Breast epithelium (tissue), 4 donors: ENCODE measurements around the gene GLO1. TPM values are rescaled to one million over a fixed set of nuclear protein-coding genes. Genes with fewer than 3 reads are reported as not detected.

Source experiments
- DNase-seq, 2 donors: peaks; one replicate each; pipeline ENCODE4 v3.0.0-alpha.2; 2019; ENCODE audit warnings: low spot score in 2 of 2
- H3K27ac ChIP-seq, 2 donors: fragments of 200-600 bp; sonication (generic) in 1 of 2; one replicate each; pipeline ENCODE4 v1.5.1; 2016 to 2019; ENCODE audit warnings: mild to moderate bottlenecking in 1 of 2
- H3K27me3 ChIP-seq, 2 donors: fragments of 200-600 bp; sonication (generic) in 1 of 2; one replicate each; pipeline versions ENCODE4 v1.5.1 to v1.6.0; 2017 to 2019; ENCODE audit warnings: control low read depth in 1 of 2, mild to moderate bottlenecking in 1 of 2
- H3K36me3 ChIP-seq: fragments of 200-600 bp; one replicate; pipeline ENCODE4 v1.5.1; 2019
- H3K4me1 ChIP-seq, 2 donors: fragments of 200-600 bp; sonication (generic); one replicate each; pipeline ENCODE4 v1.5.1; 2016 to 2019; ENCODE audit warnings: control low read depth in 1 of 2
- H3K4me3 ChIP-seq, 3 donors: fragments of 200-600 bp; sonication (generic); 1 replicate in 2 of 3; 2 replicates in 1 of 3; pipeline ENCODE4 v1.5.1; 2016 to 2019; ENCODE audit warnings: mild to moderate bottlenecking in 3 of 3, moderate library complexity in 2 of 3
- H3K9me3 ChIP-seq, 2 donors: fragments of 200-600 bp; sonication (generic) in 1 of 2; one replicate each; pipeline ENCODE4 v1.5.1; 2016 to 2019; ENCODE audit warnings: control low read depth in 1 of 2
- POLR2A ChIP-seq: fragments of 450-650 bp; IDR thresholded peaks from one replicate; pipeline ENCODE4 v1.6.1; 2016; ENCODE audit warnings: antibody characterized with exemption, mild to moderate bottlenecking, moderate library complexity
- POLR2AphosphoS5 ChIP-seq, 3 donors: sonication (generic); formaldehyde crosslinking; IDR thresholded peaks; one replicate each; pipeline ENCODE4 v1.6.1; 2017; ENCODE audit warnings: antibody characterized with exemption in 3 of 3
- intact Hi-C: fragments of 100-400 bp; cut with DNase I; formaldehyde crosslinking; loops from one replicate; pipeline ENCODE4 v1.15.1; 2023; ENCODE audit warnings: low total_unique reads
- total RNA-seq, 3 donors: library from RNA; depleted of rRNA; stranded (reverse); fragments of >200 nt; gene quantifications; one replicate each; pipeline ENCODE4 v1.1.0, GENCODE V29; 2016
- TF ChIP-seq, protein P1 (sequence below), 3 donors: fragments of 450-650 bp; IDR thresholded peaks; one replicate each; pipeline ENCODE4 v1.5.1; 2016 to 2017; ENCODE audit warnings: antibody characterized with exemption in 3 of 3, mild to moderate bottlenecking in 3 of 3, moderate library complexity in 3 of 3

The GLO1 gene
- total RNA-seq, 3 donors from 2014 or later: 59.0 to 113 (median 79.3) TPM

DNA sequence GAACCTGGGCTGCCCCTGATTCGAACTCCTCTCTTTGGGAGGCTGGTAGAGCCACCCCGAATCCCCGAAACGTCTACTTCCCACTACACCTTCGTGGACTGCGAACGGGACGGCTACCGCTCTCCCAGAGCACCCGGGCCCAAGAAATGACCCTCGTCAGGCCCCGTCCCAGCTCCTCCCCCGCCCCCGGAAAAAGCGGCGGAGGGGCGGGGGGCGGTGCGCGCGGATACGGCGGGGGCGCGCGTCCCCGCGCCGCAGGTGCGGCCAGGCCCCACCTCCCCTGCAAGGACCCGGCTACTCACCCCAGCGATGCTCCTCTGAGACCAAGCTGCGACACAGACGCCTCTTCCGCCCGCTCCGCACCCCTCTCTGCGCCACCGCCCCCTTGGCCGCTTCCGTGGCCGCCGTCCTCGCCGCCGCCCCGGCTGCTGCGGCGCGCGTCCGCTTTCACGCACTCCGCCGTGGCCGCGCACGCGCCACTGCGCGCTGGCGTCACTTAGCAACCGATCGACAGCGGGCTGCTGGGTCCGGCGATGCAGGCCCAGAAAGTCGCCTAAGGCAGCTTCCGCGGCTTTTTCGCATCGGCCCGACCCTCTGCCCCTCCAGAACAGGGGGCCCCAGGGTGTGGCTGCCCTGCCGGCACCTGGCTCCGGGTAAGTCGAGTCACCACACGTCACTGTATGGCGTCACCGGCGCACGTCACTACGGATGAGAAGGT, 63.3 kb downstream of the GLO1 start, which contains the start of gene BTBD9:
BTBD9 (minus strand) TSS at position 432 of the 718 bp plus-strand sequence.
- peak; percentile 67 to 72 for DNase-seq
- peak within 1 kb of the TSS; percentile 71 to 100 (median 82) for H3K4me3 ChIP-seq
- no peaks in the 10 kb centered on the region for H3K9me3 ChIP-seq
- H3K27me3 ChIP-seq: no peaks in the 10 kb centered on the region
- peak in 2 of 3 donors; percentile 37 to 57 for TF ChIP-seq POLR2AphosphoS5 (IDR thresholded peaks at IDR 0.05)
- TF ChIP-seq, protein P1, sequence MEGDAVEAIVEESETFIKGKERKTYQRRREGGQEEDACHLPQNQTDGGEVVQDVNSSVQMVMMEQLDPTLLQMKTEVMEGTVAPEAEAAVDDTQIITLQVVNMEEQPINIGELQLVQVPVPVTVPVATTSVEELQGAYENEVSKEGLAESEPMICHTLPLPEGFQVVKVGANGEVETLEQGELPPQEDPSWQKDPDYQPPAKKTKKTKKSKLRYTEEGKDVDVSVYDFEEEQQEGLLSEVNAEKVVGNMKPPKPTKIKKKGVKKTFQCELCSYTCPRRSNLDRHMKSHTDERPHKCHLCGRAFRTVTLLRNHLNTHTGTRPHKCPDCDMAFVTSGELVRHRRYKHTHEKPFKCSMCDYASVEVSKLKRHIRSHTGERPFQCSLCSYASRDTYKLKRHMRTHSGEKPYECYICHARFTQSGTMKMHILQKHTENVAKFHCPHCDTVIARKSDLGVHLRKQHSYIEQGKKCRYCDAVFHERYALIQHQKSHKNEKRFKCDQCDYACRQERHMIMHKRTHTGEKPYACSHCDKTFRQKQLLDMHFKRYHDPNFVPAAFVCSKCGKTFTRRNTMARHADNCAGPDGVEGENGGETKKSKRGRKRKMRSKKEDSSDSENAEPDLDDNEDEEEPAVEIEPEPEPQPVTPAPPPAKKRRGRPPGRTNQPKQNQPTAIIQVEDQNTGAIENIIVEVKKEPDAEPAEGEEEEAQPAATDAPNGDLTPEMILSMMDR (IDR thresholded peaks at IDR 0.05): no peak
- peak within 1 kb of the TSS; percentile 91 to 99 for H3K27ac ChIP-seq
- H3K4me1 ChIP-seq: peaks cover 0 to 5% of the 10 kb centered on the region in 2 donors
- intact Hi-C loops: loop anchor here (5.0 kb wide), 1 partner anchor 1188 kb away; no protein-coding TSS in a partner anchor
- H3K36me3 ChIP-seq: no peaks in the 10 kb centered on the region

DNA sequence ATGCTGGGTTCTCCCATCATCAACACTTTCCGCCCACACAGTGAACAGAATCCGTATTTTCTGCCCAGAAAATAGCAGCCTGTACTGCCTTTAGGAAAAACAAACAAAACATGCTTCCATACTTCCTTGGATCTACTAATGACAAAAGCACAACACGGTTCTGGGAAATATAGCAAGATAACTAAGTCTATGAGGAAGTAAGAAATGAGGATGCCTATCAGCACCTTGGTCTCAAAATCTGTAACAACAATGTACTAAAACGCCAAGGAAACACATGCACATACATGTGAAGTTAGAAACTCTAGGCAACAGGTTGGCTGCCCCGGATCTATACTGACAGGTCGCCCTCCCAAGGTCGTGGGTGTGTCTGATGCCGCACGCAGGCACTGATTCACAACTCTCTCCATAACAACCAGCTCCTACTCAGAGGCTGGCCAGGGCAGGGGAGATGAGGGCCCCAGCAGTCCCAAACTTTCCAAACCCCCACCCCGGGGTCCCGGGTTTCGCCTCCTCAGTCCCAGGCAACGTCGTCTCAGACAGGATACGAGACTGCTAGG, 63.9 kb downstream of the GLO1 start:
- H3K27ac ChIP-seq: peak overlapping the region; percentile 91 to 99
- no peaks in the 10 kb centered on the region for H3K36me3 ChIP-seq
- no peaks in the 10 kb centered on the region for H3K27me3 ChIP-seq
- peak; percentile 6 for TF ChIP-seq POLR2A
- TF ChIP-seq POLR2AphosphoS5 (IDR thresholded peaks at IDR 0.05): no peak
- TF ChIP-seq, protein P1 (IDR thresholded peaks at IDR 0.05): no peak
- intact Hi-C loops: loop anchor here (5.0 kb wide), 1 partner anchor 1188 kb away; no protein-coding TSS in a partner anchor
- H3K9me3 ChIP-seq: no peaks in the 10 kb centered on the region
- DNase-seq: peak in 1 of 2 donors; percentile 31
- peak overlapping the region; percentile 71 to 100 (median 82) for H3K4me3 ChIP-seq
- peaks cover 0 to 5% of the 10 kb centered on the region in 2 donors for H3K4me1 ChIP-seq

DNA sequence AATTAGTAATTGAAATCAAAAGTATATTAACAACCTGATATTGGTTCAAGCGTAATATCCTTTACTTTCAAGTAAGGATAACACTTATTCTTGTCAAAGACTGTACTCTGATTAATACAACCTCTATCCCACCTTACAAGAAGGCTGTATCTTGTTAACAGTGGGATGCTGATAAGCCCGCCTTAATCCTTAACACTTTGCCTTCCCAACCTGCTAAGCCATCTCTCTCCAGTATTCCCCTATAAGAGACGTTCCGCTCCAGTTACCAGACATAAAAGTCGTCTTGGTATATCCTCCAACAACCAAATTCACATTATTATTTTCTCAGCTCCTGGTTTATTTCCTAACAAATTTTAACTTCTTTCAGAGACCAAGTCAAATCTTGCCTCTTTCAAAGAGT, 65.2 kb downstream of the GLO1 start:
- intact Hi-C loops: loop anchor here (5.0 kb wide), 1 partner anchor 1190 kb away; no protein-coding TSS in a partner anchor
- no peak for TF ChIP-seq POLR2AphosphoS5 (IDR thresholded peaks at IDR 0.05)
- TF ChIP-seq, protein P1 (IDR thresholded peaks at IDR 0.05): no peak
- TF ChIP-seq POLR2A: no peak
- H3K4me3 ChIP-seq: no peak overlapping the region

DNA sequence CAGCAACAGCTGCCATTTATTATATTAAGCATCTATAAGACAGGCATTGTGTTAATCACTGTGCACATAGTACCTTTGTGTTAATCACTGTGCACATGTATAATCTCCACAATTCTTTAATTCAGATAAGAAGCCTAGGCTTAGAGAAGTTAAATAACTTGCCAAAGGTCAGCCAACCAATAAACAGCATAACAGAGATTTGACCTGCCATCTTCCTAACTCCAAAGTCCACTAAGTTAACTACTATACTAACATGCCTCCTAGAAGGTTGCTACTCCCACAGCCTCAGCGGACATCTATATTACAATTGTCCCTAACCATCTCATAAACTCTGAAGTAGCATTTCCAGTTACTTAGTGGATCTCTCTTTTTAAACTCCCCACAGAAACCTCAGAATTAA, 66.9 kb downstream of the GLO1 start:
- no peaks in the 10 kb centered on the region for H3K9me3 ChIP-seq
- intact Hi-C loops: loop anchor here (5.0 kb wide), 1 partner anchor 1191 kb away; no protein-coding TSS in a partner anchor
- H3K36me3 ChIP-seq: no peaks in the 10 kb centered on the region
- DNase-seq: no peak
- H3K27ac ChIP-seq: no peak overlapping the region
- no peak for TF ChIP-seq POLR2AphosphoS5 (IDR thresholded peaks at IDR 0.05)
- no peak for TF ChIP-seq POLR2A
- TF ChIP-seq, protein P1 (IDR thresholded peaks at IDR 0.05): no peak
- no peaks in the 10 kb centered on the region for H3K27me3 ChIP-seq
- H3K4me3 ChIP-seq: no peak overlapping the region
- H3K4me1 ChIP-seq: peaks cover 0 to 5% of the 10 kb centered on the region in 2 donors

More for the DNA sequence above, 65.2 kb downstream of the GLO1 start:
- H3K27ac ChIP-seq: no peak overlapping the region
- H3K27me3 ChIP-seq: no peaks in the 10 kb centered on the region
- H3K9me3 ChIP-seq: no peaks in the 10 kb centered on the region
- no peaks in the 10 kb centered on the region for H3K36me3 ChIP-seq
- no peak for DNase-seq
- peaks cover 0 to 5% of the 10 kb centered on the region in 2 donors for H3K4me1 ChIP-seq

DNA sequence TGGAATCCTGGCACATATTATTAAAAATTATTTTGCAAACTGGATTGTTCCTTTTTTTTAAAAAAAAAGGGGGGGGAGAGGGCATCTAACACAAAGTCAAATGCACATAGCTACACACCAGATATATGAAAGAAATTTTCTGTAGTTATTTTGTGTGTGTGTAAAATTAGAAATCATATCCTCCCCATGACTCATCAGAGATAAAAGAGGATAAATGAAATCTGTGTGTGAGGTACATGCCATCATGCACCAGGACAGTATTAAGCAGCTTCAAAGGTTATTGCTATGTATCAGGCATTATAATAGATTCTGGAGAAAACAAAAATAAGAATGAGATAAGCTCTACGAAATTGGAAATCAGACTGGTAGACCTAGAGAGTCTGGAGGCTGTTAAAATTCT, 68.4 kb downstream of the GLO1 start:
- H3K27me3 ChIP-seq: no peaks in the 10 kb centered on the region
- no peaks in the 10 kb centered on the region for H3K9me3 ChIP-seq
- H3K36me3 ChIP-seq: no peaks in the 10 kb centered on the region
- no peak for DNase-seq
- H3K4me1 ChIP-seq: peaks cover 0 to 5% of the 10 kb centered on the region in 2 donors
- intact Hi-C loops: no loop called here
- TF ChIP-seq POLR2A (no peak), POLR2AphosphoS5 (IDR thresholded peaks at IDR 0.05) (no peak)
- TF ChIP-seq, protein P1 (IDR thresholded peaks at IDR 0.05): no peak
- no peak overlapping the region for H3K4me3 ChIP-seq
- no peak overlapping the region for H3K27ac ChIP-seq
